ENCODE measurements around the gene KLHL29.

DNA sequence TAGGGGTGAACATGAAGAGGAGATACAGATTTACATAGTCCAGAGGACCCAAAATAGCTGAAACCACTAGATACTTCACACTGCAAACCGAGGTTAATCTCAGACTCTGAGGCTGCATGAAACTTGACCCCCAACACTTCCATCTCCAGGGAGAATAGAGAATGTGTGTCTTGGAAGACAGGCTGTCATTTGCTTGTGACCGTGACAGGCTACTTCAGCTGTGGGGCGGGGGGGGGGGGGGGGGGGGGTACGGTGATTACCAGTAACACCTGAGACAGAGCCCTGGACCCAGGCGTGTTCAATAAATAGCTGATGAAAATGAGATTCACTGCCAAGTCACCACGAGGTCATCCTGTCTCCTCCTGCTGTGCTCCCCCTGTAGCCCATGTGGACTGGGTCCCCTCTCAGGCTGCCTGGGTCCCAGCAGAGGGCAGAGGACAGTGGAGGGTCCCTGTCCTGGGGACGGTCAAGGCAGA, 5.7 kb upstream of the KLHL29 start:
- TF ChIP-seq, protein P1, sequence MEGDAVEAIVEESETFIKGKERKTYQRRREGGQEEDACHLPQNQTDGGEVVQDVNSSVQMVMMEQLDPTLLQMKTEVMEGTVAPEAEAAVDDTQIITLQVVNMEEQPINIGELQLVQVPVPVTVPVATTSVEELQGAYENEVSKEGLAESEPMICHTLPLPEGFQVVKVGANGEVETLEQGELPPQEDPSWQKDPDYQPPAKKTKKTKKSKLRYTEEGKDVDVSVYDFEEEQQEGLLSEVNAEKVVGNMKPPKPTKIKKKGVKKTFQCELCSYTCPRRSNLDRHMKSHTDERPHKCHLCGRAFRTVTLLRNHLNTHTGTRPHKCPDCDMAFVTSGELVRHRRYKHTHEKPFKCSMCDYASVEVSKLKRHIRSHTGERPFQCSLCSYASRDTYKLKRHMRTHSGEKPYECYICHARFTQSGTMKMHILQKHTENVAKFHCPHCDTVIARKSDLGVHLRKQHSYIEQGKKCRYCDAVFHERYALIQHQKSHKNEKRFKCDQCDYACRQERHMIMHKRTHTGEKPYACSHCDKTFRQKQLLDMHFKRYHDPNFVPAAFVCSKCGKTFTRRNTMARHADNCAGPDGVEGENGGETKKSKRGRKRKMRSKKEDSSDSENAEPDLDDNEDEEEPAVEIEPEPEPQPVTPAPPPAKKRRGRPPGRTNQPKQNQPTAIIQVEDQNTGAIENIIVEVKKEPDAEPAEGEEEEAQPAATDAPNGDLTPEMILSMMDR (conservative IDR thresholded peaks at IDR 0.05): no peak
- TF ChIP-seq EZH2 (IDR thresholded peaks at IDR 0.05; ENCODE audit: low read depth): no peak
